Stomach (tissue), 9 donors: Measurements from ENCODE around the gene BLACAT1. TPM values are rescaled to one million over a fixed set of nuclear protein-coding genes. Genes with fewer than 3 reads are reported as not detected.

Experiments
- DNase-seq, 2 donors: peaks; one replicate each; pipeline versions ENCODE4 v3.0.0 to v3.0.0-alpha.2; 2013 to 2019
- H3K27ac ChIP-seq, 5 donors: fragments of 200-600 bp in 4 of 5; sonication (generic) in 4 of 5; one replicate each; pipeline ENCODE4 v1.5.1; 2013 to 2019; ENCODE audit warnings: mild to moderate bottlenecking in 1 of 5, moderate library complexity in 1 of 5
- H3K27me3 ChIP-seq, 3 donors: fragments of 200-600 bp; sonication (generic); one replicate each; pipeline ENCODE4 v1.5.1; 2017 to 2019; ENCODE audit warnings: mixed run types in 1 of 3
- H3K36me3 ChIP-seq, 4 donors: fragments of 200-600 bp; sonication (generic); 1 replicate in 3 of 4; 2 replicates in 1 of 4; pipeline ENCODE4 v1.5.1; 2016 to 2019
- H3K4me1 ChIP-seq, 4 donors: fragments of 200-600 bp; sonication (generic); one replicate each; pipeline ENCODE4 v1.5.1; 2016 to 2019
- H3K4me3 ChIP-seq, 4 donors: fragments of 200-600 bp; sonication (generic) in 3 of 4; one replicate each; pipeline ENCODE4 v1.5.1; 2016 to 2019; ENCODE audit warnings: mild to moderate bottlenecking in 1 of 4
- H3K9me3 ChIP-seq, 4 donors: fragments of 200-600 bp; sonication (generic); one replicate each; pipeline ENCODE4 v1.5.1; 2016 to 2019
- EP300 ChIP-seq: sonication (generic); formaldehyde crosslinking; IDR thresholded peaks from one replicate; pipeline ENCODE4 v1.6.1; 2017; ENCODE audit warnings: antibody characterized with exemption
- POLR2A ChIP-seq, 4 donors: fragments of 450-650 bp; IDR thresholded peaks; one replicate each; pipeline ENCODE4 v1.6.1; 2016; ENCODE audit warnings: antibody characterized with exemption in 4 of 4, control low read depth in 2 of 4, mild to moderate bottlenecking in 1 of 4, moderate library complexity in 1 of 4
- POLR2AphosphoS5 ChIP-seq, 3 donors: sonication (generic); formaldehyde crosslinking; IDR thresholded peaks; one replicate each; pipeline ENCODE4 v1.6.1; 2016; ENCODE audit warnings: antibody characterized with exemption in 3 of 3
- WGBS, 5 donors: extraction: QIAGEN DNeasy Blood & Tissue Kit in 3 of 5; methylation state at CpG; one replicate each; pipeline versions ENCODE4 v1.1.5 to v1.1.7; 2013 to 2018; 5-methylcytosine and 5-hydroxymethylcytosine counted together
- intact Hi-C: fragments of 100-400 bp; cut with DNase I; formaldehyde crosslinking; loops from one replicate; pipeline ENCODE4 v1.15.1; 2023; ENCODE audit warnings: low total_unique reads
- polyA plus RNA-seq, 3 donors: library from polyadenylated mRNA; stranded (reverse); fragments of 200-250 nt; gene quantifications; one replicate each; pipeline ENCODE4 v1.2.3, GENCODE V29; 2013
- total RNA-seq, 5 donors: library from RNA; depleted of rRNA; stranded (reverse); fragments of >200 nt; gene quantifications; one replicate each; pipeline versions ENCODE4 v1.1.0 to v1.2.3, GENCODE V29; 2014 to 2016
- TF ChIP-seq, protein P1 (sequence below), 7 experiments: fragments of 450-650 bp in 4 of 7; fragments of 200-600 bp in 3 of 7; sonication (generic) in 3 of 7; IDR thresholded peaks; one replicate each; pipeline ENCODE4 v1.5.1; 2016 to 2019; ENCODE audit warnings: antibody characterized with exemption in 7 of 7, control low read depth in 2 of 7, mild to moderate bottlenecking in 1 of 7
- donor health status: healthy with polysubstance abuse.
- donor health status: Bipolar disorder and iron deficiency.
- donor health status: healthy.

BLACAT1 gene
- total and polyA plus RNA-seq, 8 donors, result 0.37 to 0.43 TPM; not detected in 6

DNA sequence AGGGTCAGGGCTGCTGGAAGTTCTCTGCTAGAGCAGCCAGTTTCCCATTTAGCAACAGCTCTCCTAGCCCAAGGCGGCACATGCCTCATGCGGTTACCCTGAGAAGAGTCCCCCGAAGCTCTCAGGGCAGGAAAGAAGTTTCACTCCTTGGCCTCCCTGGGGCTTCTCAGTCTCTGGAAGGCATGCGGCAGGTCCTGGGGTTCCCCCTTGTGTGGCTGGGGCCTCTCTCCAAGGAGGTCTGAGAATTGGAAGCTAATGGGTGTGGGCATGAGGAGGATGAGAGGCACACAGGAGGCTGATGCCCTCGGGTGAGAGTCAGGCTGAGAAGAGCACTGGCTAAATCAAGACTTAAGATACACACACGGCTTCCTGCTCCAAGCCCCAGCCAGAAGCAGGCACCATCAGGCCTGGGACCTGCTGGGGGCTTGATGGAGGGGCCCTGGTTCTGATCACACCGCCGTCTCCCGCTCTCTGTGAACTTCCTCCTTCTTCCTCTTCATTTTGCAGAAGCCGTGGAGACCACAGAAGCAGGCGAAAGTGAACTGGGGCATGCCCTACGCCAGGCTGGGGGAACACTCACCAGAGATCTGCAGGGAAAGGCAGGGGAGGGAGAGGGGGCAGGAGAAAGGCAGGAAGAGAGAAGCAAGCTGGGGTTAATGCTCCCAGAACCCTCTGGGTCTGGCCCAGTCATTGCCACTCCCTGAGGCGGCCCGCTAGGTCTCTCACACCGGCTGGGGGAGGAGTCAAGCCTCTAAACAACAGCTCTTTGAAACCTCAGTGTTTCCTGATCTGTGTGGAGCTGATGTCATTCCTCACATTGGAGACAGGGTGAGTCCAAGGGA, 15.1 kb downstream of the BLACAT1 start:
- H3K27me3 ChIP-seq, result peaks cover 3 to 30% (median 6%) of the 10 kb centered on the region in 3 donors
- intact Hi-C loops, result no loop called here
- DNase-seq, result peak; percentile 77 to 95
- peak overlapping the region; percentile 4 to 77 (median 68) for H3K27ac ChIP-seq
- WGBS, 5 donors, result 40 to 47% (median 42%) methylated on average over 14 to 15 of the region's 15 CpGs
- no peaks in the 10 kb centered on the region for H3K9me3 ChIP-seq
- no peaks in the 10 kb centered on the region for H3K36me3 ChIP-seq
- H3K4me1 ChIP-seq, result peaks cover 32 to 71% (median 57%) of the 10 kb centered on the region in 4 donors
- H3K4me3 ChIP-seq, result peak overlapping the region in 3 of 4 donors; percentile 15 to 19 (median 16)
- TF ChIP-seq, protein P1, sequence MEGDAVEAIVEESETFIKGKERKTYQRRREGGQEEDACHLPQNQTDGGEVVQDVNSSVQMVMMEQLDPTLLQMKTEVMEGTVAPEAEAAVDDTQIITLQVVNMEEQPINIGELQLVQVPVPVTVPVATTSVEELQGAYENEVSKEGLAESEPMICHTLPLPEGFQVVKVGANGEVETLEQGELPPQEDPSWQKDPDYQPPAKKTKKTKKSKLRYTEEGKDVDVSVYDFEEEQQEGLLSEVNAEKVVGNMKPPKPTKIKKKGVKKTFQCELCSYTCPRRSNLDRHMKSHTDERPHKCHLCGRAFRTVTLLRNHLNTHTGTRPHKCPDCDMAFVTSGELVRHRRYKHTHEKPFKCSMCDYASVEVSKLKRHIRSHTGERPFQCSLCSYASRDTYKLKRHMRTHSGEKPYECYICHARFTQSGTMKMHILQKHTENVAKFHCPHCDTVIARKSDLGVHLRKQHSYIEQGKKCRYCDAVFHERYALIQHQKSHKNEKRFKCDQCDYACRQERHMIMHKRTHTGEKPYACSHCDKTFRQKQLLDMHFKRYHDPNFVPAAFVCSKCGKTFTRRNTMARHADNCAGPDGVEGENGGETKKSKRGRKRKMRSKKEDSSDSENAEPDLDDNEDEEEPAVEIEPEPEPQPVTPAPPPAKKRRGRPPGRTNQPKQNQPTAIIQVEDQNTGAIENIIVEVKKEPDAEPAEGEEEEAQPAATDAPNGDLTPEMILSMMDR (IDR thresholded peaks at IDR 0.05), result no peak
- TF ChIP-seq POLR2A (IDR thresholded peaks at IDR 0.05), result no peak
- no peak for TF ChIP-seq EP300
- TF ChIP-seq POLR2AphosphoS5 (IDR thresholded peaks at IDR 0.05), result peak in 2 of 3 donors; percentile 24 to 53

DNA sequence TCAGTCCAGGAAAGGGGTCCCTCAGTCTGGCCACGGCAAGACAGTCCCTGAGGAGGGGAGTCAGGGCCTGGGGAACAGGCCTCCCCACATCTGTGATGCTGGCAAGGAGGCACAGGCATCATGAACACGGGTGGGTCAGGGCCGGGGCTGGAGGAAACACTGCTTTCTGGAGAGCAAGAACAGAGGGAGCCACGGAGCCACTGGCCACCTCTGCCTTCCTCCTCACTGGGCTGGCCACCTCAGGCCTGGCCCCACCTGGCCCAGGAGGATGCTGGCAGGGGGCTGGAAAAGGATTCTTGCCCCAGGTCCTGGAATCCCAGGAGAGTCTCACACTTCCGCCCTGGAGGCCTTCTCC, 15.7 kb downstream of the BLACAT1 start:
- WGBS, 5 donors, result 64 to 83% (median 78%) methylated on average over 3 to 5 of the region's 5 CpGs
- TF ChIP-seq EP300 (no peak), POLR2AphosphoS5 (IDR thresholded peaks at IDR 0.05) (no peak), POLR2A (IDR thresholded peaks at IDR 0.05) (no peak)
- TF ChIP-seq, protein P1 (IDR thresholded peaks at IDR 0.05), result no peak
- peak overlapping the region in 3 of 5 donors; percentile 68 to 77 (median 71) for H3K27ac ChIP-seq

DNA sequence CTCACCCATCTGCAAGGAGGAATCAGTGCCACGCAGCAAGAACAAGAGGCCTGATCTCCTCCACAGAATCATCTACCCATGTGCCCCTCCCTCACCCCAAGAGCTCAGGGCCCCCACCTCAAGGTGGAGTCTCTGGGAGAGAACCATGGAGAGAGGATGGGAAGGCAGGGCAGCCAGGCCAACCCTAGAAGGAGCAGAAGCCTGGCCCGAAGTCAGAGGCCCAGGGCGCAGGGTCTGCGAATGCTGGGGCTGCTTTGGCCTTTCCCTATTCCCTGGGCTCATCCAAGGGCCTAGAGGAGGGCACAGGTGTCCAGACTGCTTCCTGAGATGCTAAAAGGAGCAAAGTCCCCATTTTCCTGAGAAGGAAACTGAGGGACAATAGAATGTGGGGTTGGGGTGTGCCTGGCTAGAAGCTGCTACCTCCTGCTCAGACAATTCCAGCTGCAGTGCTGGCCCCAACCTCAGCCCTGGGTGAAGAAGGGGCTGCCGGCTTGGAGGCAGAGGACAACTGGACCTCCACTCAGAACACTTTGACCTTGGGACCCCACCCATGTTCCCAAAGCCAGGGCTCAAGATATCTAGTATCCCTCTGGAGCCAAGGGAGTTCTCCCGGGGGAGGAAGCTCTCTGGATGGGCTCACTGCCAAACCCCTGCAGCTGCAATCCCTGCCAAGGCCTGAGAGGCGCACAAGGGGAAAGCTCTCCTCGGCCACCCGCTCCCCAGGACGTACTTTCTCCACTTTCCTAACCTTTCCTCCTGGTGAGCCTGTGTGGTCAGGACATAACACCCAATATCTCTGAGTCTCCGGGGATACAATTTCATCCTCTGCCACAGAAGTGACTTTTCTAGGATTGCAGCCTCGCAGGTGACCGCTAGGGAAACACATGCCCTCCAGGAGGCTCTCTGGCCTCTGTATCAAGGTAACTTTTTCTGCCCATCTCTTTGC, 17.4 kb downstream of the BLACAT1 start:
- TF ChIP-seq EP300 (no peak), POLR2AphosphoS5 (IDR thresholded peaks at IDR 0.05) (no peak)
- TF ChIP-seq, protein P1 (IDR thresholded peaks at IDR 0.05), result peak in 5 of 7 experiments; percentile 16 to 84 (median 62)
- H3K27me3 ChIP-seq, result peaks cover 3 to 36% (median 7%) of the 10 kb centered on the region in 3 donors
- H3K36me3 ChIP-seq, result no peaks in the 10 kb centered on the region
- intact Hi-C loops, result no loop called here
- peaks cover 22 to 53% (median 40%) of the 10 kb centered on the region in 4 donors for H3K4me1 ChIP-seq
- H3K9me3 ChIP-seq, result no peaks in the 10 kb centered on the region
- no peak overlapping the region for H3K4me3 ChIP-seq
- DNase-seq, result peak; percentile 89 to 94
- 44 to 52% (median 44%) methylated on average over 10 to 13 of the region's 13 CpGs for WGBS, 5 donors
- no peak overlapping the region for H3K27ac ChIP-seq

More for the DNA sequence above, 15.7 kb downstream of the BLACAT1 start:
- H3K36me3 ChIP-seq, result no peaks in the 10 kb centered on the region
- peaks cover 26 to 65% (median 52%) of the 10 kb centered on the region in 4 donors for H3K4me1 ChIP-seq
- no peaks in the 10 kb centered on the region for H3K9me3 ChIP-seq
- intact Hi-C loops, result no loop called here
- no peak overlapping the region for H3K4me3 ChIP-seq
- H3K27me3 ChIP-seq, result peaks cover 3 to 34% (median 7%) of the 10 kb centered on the region in 3 donors
- no peak for DNase-seq

DNA sequence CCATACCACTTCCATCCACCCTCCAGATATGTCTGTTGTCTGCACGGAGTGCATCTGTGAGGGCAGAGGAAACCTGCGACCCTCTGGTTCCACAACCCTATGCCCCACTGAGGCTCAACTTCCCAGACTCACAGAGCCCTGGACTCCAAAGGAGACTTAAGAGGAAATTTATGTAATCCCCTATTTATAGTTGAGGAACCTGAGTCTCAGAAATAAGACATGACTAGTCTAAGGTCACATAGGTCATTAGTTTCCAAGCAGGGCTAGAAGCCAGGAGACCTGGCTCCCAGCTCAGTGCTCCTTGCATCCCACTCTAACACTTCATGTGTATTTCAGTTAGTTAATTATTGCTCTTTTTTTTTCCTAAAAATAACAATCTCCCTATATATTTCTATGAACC, 18.3 kb downstream of the BLACAT1 start:
- Histone ChIP-seq H3K36me3 (no peaks in the 10 kb centered on the region), H3K4me3 (no peak overlapping the region), H3K27me3 (peaks cover 3 to 45% (median 7%) of the 10 kb centered on the region in 3 donors), H3K4me1 (peaks cover 22 to 47% (median 40%) of the 10 kb centered on the region in 4 donors), H3K27ac (no peak overlapping the region), H3K9me3 (no peaks in the 10 kb centered on the region)
- intact Hi-C loops, result no loop called here
- no peak for DNase-seq
- 84 to 96% (median 87%) methylated on average over 2 of the region's 2 CpGs for WGBS, 5 donors
- TF ChIP-seq POLR2A (IDR thresholded peaks at IDR 0.05) (no peak), EP300 (no peak)
